Activated naive CD4-positive, alpha-beta T cell treated with anti-CD3 and anti-CD28 coated beads, Interleukin-2, amount 50 U/mL, for 72 hours (primary cell): Measurements from ENCODE around the gene OR10A5. TPM values are rescaled to one million over a fixed set of nuclear protein-coding genes. Genes with fewer than 3 reads are reported as not detected.
"Not testable (repeated sequence)": the region's sequence is repeated elsewhere in the genome, so short reads cannot be mapped to it uniquely, and the experiment has no call there.

Experiments
- ATAC-seq, 2 donors: fragments of 150-1000 bp; cut with Tn5 transposase; 2 replicates each; pipeline ENCODE4 v1.10.0; 2021; ENCODE audit warnings: mild to moderate bottlenecking in 2 of 2, moderate library complexity in 2 of 2
- DNase-seq, 2 donors: peaks; one replicate each; pipeline ENCODE4 v3.0.0; 2021 to 2022; ENCODE audit warnings: low spot score in 2 of 2
- H3K27ac Mint-ChIP-seq, 2 donors: one replicate each; pipeline ENCODE4 v1.8.0; 2022; ENCODE audit warnings: mild to moderate bottlenecking in 2 of 2, mixed read lengths in 2 of 2
- H3K36me3 Mint-ChIP-seq, 2 donors: one replicate each; pipeline ENCODE4 v1.8.0; 2022; ENCODE audit warnings: mixed read lengths in 2 of 2
- H3K9me3 Mint-ChIP-seq, 2 donors: one replicate each; pipeline ENCODE4 v1.8.0; 2022; ENCODE audit warnings: mixed read lengths in 2 of 2
- total RNA-seq, 2 donors: library from RNA; stranded (reverse); gene quantifications; one replicate each; pipeline ENCODE4 v1.2.3, GENCODE V29; 2022

OR10A5 gene
- total RNA-seq, 2 donors from 2014 or later: not detected

- H3K27ac Mint-ChIP-seq: no peak overlapping the region
- DNase-seq: no peak
- H3K9me3 Mint-ChIP-seq: peaks cover 8 to 12% of the 10 kb centered on the region in 2 donors
- ATAC-seq: no peak
- peaks cover 10 to 11% of the 10 kb centered on the region in 2 donors for H3K36me3 Mint-ChIP-seq
Observed at GRCh38 chr11:6855971-6856541, 10.6 kb downstream of the OR10A5 start.

- Mint-ChIP-seq H3K9me3 (peaks cover 4 to 11% of the 10 kb centered on the region in 2 donors), H3K36me3 (peaks cover 5 to 6% of the 10 kb centered on the region in 2 donors), H3K27ac (no peak overlapping the region)
- ATAC-seq (peak; percentile 77 to 92), DNase-seq (no peak)
Observed at GRCh38 chr11:6856871-6857270, 11.4 kb downstream of the OR10A5 start.

DNA sequence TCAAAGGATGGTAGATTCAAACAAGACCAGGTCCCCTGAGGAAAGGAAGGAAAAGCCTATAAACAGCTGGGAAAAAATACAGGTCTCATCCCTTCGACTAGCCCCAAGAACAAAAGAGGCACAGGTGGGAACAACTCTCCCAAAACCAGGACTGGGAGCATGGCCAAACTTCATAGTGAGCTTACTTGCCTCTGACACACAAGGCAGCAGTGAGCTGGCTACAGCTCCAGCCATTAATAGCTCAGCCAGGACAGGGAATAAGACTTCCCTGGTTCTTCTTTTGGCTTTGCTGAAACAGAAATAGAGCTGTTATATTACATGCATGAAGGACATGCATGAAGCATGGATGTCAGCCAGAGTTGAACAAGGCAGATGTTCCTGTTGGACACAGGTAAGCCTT lies 17.5 kb downstream of the OR10A5 start, which contains the start of gene OR10A2:
Gene OR10A2, plus strand, starts transcription at position 97 of the 400 bp plus-strand sequence. CDS start 6,698 bp downstream, outside the sequence.
- no peak within 1 kb of the TSS for H3K27ac Mint-ChIP-seq
- ATAC-seq: no peak
- DNase-seq: no peak

GRCh38 chr11:6864438-6864837 lies 19.0 kb downstream of the OR10A5 start:
- DNase-seq: no peak
- no peak overlapping the region for H3K27ac Mint-ChIP-seq
- no peak for ATAC-seq
- peaks cover 0 to 5% of the 10 kb centered on the region in 2 donors for H3K9me3 Mint-ChIP-seq
- H3K36me3 Mint-ChIP-seq: no peaks in the 10 kb centered on the region

More for the DNA sequence above, 17.5 kb downstream of the OR10A5 start, which contains the start of gene OR10A2:
- Mint-ChIP-seq H3K36me3 (no peaks in the 10 kb centered on the region), H3K9me3 (peaks cover 0 to 5% of the 10 kb centered on the region in 2 donors)

DNA sequence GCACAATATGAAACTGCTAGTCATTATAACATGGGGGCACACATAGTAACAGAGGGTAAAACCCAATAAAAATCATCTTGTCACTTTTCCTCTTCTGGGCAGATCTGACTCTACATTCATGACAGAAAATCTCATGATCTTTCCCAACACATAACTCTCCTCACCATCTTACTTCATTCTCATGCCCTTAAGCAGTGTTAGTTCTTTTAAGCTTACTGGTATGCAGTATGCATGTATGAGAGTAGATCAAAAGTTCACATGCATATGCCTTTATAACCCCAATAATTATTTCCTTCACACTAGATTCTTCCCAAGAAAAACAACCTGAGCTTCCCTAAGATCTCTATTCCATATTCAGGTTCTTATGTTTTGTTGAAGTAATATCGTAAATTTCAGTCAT lies 25.8 kb downstream of the OR10A5 start:
- H3K9me3 Mint-ChIP-seq: no peaks in the 10 kb centered on the region
- no peak overlapping the region for H3K27ac Mint-ChIP-seq
- no peaks in the 10 kb centered on the region for H3K36me3 Mint-ChIP-seq
- DNase-seq (no peak), ATAC-seq (no peak)

DNA sequence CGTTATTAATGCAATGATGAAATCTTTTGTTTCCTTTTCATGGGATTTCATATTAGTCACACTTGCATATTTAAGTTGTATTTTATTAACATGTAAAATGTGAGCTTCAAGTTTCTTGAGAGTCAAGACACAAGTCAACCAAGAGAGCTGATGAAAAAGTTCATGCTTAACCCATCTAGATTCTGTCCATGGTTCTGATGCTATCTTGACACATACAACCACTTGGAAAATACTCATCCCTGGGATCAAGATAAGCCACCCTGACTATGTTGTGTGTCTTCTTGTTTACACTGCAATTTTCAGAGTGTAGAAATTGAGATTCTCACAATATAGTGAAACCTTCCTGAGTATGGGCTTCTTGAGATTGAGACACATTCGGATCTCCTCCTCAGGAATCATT lies 30.3 kb downstream of the OR10A5 start:
- H3K9me3 Mint-ChIP-seq: peaks cover 0 to 5% of the 10 kb centered on the region in 2 donors
- H3K36me3 Mint-ChIP-seq: no peaks in the 10 kb centered on the region
- DNase-seq: no peak
- no peak for ATAC-seq
- no peak overlapping the region for H3K27ac Mint-ChIP-seq

GRCh38 chr11:6876325-6876724 lies 30.8 kb downstream of the OR10A5 start, which contains the start of gene OR10A4:
TSS of gene OR10A4 (plus strand) at chr11:6876625. CDS start at chr11:6876648, 23 bp downstream.
- H3K9me3 Mint-ChIP-seq: peaks cover 0 to 5% of the 10 kb centered on the region in 2 donors
- no peak for ATAC-seq
- H3K27ac Mint-ChIP-seq: no peak within 1 kb of the TSS
- no peaks in the 10 kb centered on the region for H3K36me3 Mint-ChIP-seq
- DNase-seq: no peak

- Mint-ChIP-seq H3K36me3 (no peaks in the 10 kb centered on the region), H3K27ac (no peak overlapping the region), H3K9me3 (peaks cover 0 to 5% of the 10 kb centered on the region in 2 donors)
- ATAC-seq (peak in 1 of 2 donors; percentile 24), DNase-seq (no peak)
Observed at GRCh38 chr11:6876914-6877313, 31.4 kb downstream of the OR10A5 start.

DNA sequence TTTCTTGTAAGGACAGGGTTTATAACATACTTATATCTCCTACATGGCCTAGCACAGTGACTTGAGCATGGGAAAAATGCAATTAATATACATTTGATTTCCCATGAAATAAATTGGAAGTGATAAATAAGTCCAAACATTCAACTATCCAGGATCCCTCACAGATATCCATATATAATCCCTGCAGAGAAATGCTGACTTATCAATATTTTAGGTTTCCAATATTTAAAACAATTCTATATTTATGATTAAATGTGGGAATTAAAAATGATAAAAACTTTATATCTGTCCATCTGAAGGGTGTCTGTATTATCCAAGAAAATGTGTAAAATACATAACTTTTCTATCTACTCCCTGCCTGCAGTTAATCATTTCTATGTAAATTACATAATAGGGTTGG lies 37.3 kb downstream of the OR10A5 start:
- ATAC-seq (no peak), DNase-seq (no peak)
- H3K36me3 Mint-ChIP-seq: no peaks in the 10 kb centered on the region
- H3K9me3 Mint-ChIP-seq: no peaks in the 10 kb centered on the region
- no peak overlapping the region for H3K27ac Mint-ChIP-seq

DNA sequence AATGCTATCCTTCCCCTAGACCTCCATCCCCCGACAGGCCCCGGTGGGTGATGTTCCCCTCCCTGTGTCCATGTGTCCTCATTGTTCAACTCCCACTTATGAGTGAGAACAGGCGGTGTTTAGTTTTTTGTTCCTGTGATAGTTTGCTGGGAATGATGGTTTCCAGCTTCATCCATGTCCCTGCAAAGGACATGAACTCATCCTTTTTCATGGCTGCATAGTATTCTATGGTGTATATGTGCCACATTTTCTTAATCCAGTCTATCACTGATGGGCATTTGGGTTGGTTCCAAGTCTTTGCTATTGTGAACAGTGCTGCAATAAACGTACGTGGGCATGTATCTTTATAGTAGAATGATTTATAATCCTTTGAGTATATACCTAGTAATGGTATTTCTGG lies 42.2 kb downstream of the OR10A5 start:
- not testable (repeated sequence) for DNase-seq, H3K36me3 Mint-ChIP-seq, H3K27ac Mint-ChIP-seq, H3K9me3 Mint-ChIP-seq, ATAC-seq

DNA sequence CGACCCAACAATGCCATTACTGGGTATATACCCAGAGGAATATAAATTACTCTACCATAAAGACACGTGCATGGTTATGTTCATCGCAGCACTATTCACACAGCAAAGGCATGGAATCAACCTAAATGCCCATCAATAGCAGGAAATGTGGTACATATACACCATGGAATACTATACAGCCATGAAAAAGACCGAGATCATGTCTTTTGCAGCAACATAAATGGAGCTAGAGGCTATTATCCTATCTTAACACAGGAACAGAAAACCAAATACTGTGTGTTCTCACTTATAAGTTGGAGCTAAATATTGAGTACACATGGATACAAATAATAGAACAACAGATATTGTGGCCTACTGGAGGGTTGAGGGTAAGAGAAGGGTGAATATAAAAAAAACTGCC lies 43.3 kb downstream of the OR10A5 start:
- no peak overlapping the region for H3K27ac Mint-ChIP-seq
- no peak for ATAC-seq
- H3K36me3 Mint-ChIP-seq: no peaks in the 10 kb centered on the region
- H3K9me3 Mint-ChIP-seq: no peaks in the 10 kb centered on the region
- no peak for DNase-seq

- Mint-ChIP-seq H3K27ac (no peak overlapping the region), H3K36me3 (no peaks in the 10 kb centered on the region)
- no peak for DNase-seq
Observed at GRCh38 chr11:6889835-6890234, 44.4 kb downstream of the OR10A5 start.

GRCh38 chr11:6892400-6892799 lies 46.9 kb downstream of the OR10A5 start, which contains the start of gene OR2D2:
TSS of gene OR2D2 (minus strand) at chr11:6892500. CDS start at chr11:6892500, 0 bp downstream.
- no peak for ATAC-seq
- DNase-seq: no peak
- Mint-ChIP-seq H3K9me3 (no peaks in the 10 kb centered on the region), H3K27ac (no peak within 1 kb of the TSS), H3K36me3 (no peaks in the 10 kb centered on the region)

More at GRCh38 chr11:6889835-6890234, 44.4 kb downstream of the OR10A5 start:
- ATAC-seq: no peak
- H3K9me3 Mint-ChIP-seq: no peaks in the 10 kb centered on the region

- ATAC-seq (no peak), DNase-seq (no peak)
- Mint-ChIP-seq H3K27ac (no peak overlapping the region), H3K36me3 (no peaks in the 10 kb centered on the region), H3K9me3 (no peaks in the 10 kb centered on the region)
Observed at GRCh38 chr11:6894097-6894496, 48.6 kb downstream of the OR10A5 start.

DNA sequence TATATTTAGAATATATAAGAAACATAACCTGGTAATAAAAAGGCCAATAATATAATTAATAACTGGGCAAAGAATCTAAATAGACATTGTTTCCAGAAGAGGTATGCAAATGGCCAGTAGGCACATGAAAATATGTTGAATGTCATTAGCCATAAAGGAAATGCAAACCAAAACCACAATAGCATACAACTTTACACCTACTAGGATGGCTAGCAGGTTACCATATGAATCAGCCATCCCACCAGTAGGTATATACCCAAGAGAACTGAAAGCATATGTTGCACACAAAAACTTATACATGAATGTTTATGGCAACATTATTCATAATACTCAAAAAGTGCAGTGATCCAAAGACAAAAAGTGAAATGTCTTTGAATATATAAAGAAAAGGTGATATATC lies 49.5 kb downstream of the OR10A5 start:
- H3K27ac Mint-ChIP-seq: no peak overlapping the region
- peak in 1 of 2 donors; percentile 73 for ATAC-seq
- no peaks in the 10 kb centered on the region for H3K36me3 Mint-ChIP-seq
- H3K9me3 Mint-ChIP-seq: no peaks in the 10 kb centered on the region
- DNase-seq: no peak
